SHP77 treated with DMSO at 0.1 percent for 48 hours (cell line): ENCODE measurements around the gene IQGAP2.
"Not testable (repeated sequence)": the region's sequence is repeated elsewhere in the genome, so short reads cannot be mapped to it uniquely, and the experiment has no call there.

Source experiments
- DNase-seq: peaks from one replicate; lab custom pipeline; 2025; lab: John Stamatoyannopoulos, UW

The IQGAP2 gene, protein sequence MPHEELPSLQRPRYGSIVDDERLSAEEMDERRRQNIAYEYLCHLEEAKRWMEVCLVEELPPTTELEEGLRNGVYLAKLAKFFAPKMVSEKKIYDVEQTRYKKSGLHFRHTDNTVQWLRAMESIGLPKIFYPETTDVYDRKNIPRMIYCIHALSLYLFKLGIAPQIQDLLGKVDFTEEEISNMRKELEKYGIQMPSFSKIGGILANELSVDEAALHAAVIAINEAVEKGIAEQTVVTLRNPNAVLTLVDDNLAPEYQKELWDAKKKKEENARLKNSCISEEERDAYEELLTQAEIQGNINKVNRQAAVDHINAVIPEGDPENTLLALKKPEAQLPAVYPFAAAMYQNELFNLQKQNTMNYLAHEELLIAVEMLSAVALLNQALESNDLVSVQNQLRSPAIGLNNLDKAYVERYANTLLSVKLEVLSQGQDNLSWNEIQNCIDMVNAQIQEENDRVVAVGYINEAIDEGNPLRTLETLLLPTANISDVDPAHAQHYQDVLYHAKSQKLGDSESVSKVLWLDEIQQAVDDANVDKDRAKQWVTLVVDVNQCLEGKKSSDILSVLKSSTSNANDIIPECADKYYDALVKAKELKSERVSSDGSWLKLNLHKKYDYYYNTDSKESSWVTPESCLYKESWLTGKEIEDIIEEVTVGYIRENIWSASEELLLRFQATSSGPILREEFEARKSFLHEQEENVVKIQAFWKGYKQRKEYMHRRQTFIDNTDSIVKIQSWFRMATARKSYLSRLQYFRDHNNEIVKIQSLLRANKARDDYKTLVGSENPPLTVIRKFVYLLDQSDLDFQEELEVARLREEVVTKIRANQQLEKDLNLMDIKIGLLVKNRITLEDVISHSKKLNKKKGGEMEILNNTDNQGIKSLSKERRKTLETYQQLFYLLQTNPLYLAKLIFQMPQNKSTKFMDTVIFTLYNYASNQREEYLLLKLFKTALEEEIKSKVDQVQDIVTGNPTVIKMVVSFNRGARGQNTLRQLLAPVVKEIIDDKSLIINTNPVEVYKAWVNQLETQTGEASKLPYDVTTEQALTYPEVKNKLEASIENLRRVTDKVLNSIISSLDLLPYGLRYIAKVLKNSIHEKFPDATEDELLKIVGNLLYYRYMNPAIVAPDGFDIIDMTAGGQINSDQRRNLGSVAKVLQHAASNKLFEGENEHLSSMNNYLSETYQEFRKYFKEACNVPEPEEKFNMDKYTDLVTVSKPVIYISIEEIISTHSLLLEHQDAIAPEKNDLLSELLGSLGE (N-terminal part only)

DNA sequence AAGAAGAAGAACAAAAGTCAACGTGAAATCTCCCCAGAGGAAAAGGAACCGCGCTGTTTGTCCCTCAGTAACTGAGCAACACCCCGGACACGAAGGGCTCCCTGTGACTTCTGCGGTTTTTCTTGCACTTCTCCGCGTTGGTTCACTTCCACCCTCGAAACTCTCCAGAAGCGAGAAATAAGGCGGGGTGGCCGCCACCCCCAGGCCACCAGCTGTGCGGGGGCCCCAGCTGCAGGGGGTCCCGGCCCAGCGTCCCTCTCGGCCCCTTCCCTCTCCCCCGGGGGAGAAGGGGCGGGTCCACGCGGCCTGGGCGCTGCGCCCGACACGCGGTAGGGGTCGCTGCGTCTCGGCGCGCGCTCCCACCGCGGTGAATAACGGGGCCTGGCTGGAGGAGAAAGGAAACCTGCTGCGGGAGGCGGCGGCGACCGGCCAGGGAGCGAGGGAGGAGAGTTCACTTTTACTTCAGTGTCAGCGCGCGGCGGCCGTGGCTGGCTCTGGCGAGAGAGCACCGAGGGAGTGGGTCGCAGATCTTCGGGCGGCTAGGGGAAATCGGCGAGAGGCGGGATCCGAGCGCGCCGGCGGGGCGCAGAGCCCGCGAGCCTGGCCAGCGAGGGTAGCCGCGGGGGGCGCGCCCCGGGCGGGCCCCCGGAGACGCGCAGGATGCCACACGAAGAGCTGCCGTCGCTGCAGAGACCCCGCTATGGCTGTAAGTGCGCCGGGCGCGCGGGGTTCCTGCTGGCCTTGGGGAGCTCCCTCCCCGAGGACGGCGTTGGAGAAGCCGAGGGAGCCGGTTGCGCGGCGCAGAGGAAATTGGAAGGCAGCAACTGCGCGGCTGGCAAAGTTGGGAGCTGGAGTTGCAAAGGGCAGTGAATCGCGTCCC lies at the start of gene IQGAP2:
Gene IQGAP2 (plus strand): TSS at position 400 of the 880 bp plus-strand sequence. CDS start 261 bp downstream, at position 661.
- no peak for DNase-seq

GRCh38 chr5:76356887-76357286 lies 46.2 kb upstream of the IQGAP2 start:
- no peak for DNase-seq

DNA sequence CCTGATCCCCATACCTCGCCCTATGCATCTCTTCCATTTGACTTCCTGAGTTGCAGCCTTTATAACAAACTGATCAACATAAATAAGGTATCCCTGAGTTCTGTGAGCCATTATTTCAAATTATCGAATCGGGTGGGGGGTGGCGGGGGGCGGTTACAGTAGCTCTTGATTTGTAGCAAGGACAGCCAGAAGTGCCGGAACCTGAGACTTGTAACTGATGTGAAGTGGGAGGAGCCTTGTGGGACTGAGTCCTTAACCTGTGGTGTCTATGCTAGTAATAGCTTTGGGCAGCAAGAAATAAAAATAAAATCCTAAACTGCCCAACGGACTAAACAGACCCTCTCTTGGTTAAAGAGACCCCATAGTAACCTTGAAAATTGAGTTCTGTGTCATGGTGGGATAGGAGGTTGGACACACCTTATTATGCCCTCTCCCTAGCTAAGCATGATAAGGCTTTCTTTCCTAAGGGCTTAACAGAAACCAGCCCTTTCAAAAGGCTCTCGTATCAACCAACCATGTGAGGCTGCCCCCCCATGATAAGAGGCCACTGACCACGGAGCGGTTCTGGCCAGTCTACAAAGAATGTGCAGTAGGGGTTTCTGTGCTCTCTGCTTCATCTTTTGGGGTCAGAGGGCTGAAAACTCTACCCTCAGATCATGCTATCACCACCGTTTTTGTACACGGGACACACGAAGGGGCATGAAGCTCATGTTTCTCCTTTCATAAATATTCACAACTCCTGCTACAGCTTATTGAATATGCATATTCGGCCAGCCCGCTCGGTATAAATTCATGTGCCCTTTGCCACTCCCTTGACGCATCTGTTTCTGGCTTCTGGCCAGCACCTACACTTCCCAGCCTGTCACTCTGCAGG lies 39.5 kb upstream of the IQGAP2 start:
- no peak for DNase-seq

- no peak for DNase-seq
Measured at GRCh38 chr5:76364226-76364589, 38.9 kb upstream of the IQGAP2 start.

GRCh38 chr5:76365561-76365960 lies 37.5 kb upstream of the IQGAP2 start:
- no peak for DNase-seq

GRCh38 chr5:76366596-76366995 lies 36.5 kb upstream of the IQGAP2 start:
- no peak for DNase-seq

DNA sequence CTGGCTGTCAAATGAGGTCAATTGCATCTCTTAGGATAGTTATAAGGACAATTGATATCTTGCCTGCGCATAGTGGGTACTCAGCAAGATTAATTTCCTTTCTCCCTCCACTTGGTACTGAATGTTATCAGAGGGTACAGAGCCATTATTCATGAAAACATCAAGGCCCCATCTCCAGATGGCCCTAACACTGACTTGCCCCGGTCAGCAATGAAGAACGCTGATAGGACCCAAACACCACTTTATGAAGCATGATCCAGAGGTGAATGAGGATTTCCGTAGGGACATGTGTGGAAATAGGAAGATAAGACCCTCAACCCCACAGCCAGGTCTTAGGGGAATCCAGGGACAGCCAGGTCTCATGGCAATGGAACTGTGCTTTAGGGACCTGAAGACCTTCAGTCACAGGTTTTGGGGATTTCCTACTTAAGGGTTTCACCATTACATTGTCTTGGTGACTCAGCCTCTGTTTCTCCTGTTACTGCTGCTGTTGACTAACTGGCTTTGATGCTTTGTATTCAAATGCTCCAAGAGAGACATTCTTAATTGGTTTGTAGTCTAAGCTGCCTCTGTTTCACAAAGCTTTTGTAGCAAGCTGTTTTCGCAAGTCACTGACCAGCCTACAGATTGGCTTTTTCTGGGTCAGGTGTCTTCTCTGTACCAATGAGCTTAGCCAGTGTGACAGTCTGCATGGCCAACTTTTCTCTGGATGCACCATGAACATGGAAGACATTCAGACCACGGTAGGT lies 35.3 kb upstream of the IQGAP2 start:
- no peak for DNase-seq

DNA sequence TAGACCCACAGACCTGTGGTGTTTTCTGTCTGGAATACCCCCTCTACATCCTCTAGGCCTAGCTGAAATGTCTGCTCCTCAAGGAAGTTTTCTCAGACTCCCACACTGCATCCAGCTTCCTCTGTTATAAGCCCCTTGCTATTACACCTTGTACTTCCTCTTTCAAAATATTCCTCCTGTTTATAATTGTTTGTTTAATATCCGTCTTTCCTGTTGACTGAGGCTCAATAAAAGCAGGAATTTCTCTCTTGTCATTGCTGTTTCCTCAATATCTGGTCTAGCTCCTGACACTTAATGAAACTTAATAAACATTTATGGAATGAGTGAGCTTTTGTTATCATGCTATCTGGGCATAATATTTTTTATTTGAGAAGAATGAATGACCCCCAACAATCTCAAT lies 34.1 kb upstream of the IQGAP2 start:
- no peak for DNase-seq

DNA sequence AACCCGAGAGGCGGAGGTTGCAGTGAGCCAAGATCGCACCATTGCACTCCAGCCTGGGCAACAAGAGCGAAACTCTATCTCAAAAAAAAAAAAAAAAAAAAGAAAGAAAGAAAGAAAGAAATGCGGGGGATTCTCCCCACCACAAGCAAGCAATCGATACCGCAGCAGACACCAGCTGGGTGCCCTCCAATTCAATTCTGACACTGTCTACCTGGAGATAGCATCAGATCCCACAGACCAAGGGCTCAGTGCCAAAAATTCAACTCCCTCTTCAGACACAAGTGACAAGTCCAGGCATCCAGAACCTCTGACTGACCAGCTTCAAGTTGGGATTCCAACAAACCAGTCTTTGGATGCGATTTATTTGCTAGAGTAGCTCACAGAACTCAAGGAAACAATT lies 33.4 kb upstream of the IQGAP2 start:
- not testable (repeated sequence) for DNase-seq

- DNase-seq, result no peak
Measured at GRCh38 chr5:76371960-76372322, 31.1 kb upstream of the IQGAP2 start.

DNA sequence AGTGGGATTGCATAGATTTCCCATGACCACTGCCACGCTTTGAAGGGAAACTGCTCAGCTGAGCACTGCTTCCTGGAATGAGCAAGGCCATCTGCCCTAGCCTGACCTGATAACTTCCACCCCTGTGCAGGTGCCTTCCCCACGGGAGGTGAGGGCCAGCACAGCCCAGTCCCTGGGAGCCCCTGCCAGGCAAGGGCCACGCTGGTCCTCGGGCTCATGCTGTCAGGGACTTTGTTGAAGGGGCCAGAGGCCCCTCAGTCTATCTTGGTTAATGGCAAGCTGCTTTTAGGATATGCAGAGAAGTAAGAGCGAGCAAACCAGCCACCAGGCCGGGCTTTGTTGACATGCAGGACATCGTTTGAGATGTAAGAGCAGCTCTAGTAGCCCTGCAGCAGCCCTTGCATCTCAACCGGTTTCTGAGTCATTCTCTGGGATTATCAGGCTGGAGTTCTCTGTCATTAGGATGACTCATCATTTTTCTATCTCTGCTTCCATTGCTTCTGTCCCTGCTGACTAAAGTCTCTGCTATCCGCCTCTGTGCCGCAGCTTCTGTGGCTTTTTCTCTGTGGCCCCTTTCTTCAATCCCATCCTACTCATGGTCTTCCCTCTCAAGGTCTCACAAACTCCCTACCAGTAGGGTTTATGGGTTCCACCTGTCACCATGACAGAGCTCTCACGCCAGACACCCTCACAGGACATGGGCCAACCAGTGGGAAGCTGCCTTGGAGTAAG lies 30.6 kb upstream of the IQGAP2 start:
- DNase-seq, result no peak

GRCh38 chr5:76376148-76376865 lies 26.8 kb upstream of the IQGAP2 start:
- DNase-seq, result no peak

DNA sequence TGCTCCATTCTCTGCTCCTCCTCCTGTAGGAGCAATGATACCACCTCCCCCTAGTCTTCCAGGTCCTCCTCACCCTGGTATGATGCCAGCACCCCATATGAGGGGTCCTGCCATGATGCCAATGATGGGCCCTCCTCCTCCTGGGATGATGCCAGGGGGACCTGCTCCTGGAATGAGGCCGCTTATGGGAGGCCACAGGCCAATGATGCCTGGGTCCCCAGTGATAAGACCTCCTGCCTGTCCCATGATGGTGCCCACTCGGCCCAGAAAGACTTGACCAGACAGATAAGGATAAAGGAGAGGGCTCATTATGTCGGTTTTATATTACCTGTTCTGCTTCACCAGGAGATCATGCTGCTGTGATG lies 26.2 kb upstream of the IQGAP2 start:
- DNase-seq, result no peak

DNA sequence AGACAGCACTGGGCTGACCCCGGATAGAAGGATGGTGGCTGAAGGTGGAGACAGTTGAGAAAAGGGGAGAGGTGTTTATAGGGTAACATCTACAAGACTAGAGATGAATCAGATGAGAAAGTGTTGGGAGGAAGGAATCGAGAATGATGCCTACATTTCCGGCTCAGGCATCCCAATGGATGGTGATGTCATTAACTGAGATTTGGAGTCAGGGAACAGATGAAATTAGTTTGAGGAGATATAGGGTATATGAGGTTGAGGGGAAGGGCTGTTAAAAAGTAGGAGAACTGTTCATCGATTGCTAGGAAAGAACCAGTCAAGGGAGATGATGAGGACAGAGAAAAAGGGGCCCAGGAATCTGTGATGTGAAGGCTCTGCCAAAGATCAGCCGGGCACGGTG lies 24.7 kb upstream of the IQGAP2 start:
- DNase-seq, result no peak

- no peak for DNase-seq
Measured at GRCh38 chr5:76379316-76379715, 23.8 kb upstream of the IQGAP2 start.

DNA sequence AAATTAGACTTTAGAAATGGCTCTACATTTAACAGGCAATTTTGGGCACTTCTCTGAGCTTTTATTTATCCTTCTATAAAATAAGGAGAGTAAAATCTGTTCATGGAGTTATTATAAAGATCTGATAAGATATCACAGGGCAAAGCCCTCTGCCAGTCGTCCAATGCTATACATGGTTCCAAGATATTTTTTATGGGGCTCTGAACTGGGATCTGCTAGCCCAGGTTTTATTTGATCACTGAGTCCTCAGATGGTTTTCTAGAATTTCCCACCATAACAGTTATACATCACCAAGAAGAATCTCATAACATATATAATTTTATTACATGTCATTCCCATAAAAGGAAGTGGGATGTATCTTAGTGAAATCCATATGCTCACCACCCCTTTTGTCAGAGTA lies 23.2 kb upstream of the IQGAP2 start:
- no peak for DNase-seq

DNA sequence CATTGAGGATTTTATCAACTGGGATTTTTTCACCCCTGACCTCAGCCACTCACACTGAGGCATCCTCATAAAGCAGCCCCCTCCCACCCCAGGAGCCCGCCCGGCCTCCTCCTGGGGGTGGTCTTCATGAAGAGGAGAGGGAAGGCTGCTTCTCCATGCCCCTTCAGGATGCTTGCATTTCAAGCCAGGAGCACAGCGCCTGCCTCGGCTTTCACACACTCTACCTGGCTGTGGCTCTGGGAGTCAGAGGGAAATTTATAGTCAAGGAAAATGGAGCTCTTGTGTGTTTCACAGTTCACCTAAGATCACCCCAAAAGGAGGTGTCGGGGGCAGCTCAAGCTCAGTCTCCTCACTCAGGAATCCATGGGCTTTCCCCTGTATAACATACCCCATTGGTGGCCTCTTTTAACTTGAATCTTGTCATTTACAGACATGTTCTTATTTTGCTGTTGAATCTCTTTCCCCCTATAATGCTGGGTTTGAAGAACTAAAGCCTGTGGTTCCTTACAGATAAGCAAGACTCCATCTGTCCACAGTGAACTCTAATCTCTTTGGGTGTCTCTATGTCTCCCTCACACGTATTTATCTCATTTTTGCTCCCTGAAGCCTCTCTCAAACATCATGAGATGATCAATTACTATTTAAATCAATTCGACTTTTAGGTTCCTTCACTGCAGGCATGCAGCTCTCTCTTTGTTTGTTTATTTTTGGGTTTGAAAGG lies 22.6 kb upstream of the IQGAP2 start:
- DNase-seq, result no peak
